GM21526 (cell line): ENCODE measurements around the gene PRM2.
"Not testable (repeated sequence)": the region's sequence is repeated elsewhere in the genome, so short reads cannot be mapped to it uniquely, and the experiment has no call there.

Experiments used
- ATAC-seq: cut with Tn5 transposase; IDR thresholded peaks from one replicate; pipeline ENCODE4 v1.9.1; 2021; ENCODE audit warnings: moderate library complexity; ENCODE audit not compliant: unreplicated experiment, low FRiP score

Gene PRM2

DNA sequence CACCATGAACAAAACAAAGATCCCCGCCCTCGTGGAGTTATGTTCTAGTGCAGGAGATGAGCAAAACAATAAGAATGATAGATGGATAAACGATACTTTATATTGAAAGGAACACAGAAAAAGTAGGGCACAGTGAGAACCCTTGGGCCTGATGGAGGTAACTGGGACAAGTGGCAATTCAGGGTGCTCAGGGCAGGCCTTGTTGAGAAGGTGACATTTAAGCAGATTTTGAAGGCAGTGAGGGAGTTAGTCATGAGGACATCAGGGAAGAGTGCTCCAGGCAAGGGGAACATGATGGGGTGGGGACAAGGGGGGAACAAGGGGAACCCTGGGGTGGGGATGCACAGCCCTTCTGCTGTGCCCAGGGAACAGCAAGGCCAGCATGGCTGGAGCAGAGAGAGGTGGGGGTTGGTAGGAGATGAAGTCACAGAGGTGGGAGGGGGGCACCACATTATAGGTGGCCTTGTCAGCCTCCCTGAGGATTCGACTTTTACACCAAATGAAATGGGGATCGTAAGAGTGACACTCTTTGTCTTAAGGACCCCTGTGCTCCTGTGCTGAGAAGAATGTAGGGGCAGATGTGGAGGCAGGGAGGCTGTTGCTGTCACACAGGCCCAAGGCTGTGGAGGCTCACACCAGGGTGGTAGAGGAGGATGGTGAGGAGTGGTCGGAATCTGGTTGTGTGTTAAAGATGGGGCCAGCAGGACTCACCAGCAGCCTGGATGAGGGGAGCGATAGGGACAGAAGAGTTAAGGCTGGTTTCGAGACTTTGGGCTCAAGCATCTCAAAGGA lies 14.0 kb upstream of the PRM2 start:
- ATAC-seq, result no peak

DNA sequence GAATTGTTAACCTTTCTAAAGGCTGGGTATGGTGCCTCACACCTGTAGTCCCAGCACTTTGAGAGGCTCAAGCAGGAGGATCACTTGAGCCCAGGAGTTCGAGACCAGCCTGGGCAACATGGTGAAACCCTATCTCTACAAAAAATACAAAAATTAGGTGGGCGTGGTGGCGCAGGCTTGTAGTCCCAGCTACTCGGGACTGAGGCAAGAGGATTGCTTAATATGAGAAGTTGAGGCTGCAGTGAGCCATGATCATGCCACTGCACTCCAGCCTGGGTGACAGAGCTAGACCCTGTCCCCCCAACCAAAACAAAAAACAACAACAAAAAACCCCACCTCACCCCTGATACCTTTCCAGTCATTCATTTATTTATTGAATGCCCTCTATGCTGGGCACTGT lies 13.4 kb upstream of the PRM2 start:
- not testable (repeated sequence) for ATAC-seq

DNA sequence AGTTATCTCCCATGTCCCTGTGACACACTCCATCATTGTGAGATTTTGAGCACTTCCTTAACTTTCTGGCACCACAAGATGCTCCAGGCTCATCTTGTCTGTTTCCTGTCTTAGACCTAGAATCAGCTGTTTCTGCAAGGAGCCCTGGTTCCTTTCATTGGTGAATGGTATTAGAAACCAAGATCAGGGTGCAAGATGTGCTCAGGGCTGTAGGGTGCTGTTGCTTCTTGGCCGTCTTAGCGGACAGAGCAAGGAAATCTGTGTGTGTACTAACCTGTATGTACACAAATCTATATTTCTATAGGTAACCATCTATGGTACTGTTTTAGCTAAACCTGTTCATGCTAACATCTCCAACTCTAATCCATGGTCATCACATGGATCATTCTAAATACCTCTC lies 12.9 kb upstream of the PRM2 start:
- no peak for ATAC-seq

DNA sequence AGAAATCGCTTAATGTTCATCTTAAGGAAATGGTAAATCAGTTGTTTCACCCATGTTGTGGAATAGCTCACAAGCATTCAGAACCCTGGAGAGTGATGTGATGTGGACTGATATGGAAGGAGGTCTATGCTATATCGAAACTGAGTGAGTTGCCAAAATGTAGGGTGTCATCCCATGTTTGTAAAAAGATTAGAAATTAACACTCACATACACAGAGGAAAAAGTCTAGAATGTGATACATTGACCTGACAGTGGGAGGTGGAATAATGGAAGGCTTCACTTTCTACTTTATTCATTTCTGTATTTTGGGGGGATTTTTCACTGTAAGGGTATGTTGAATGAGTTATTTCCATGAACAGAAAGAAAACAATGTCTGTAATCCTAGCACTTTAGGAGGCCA lies 9.6 kb upstream of the PRM2 start:
- no peak for ATAC-seq

DNA sequence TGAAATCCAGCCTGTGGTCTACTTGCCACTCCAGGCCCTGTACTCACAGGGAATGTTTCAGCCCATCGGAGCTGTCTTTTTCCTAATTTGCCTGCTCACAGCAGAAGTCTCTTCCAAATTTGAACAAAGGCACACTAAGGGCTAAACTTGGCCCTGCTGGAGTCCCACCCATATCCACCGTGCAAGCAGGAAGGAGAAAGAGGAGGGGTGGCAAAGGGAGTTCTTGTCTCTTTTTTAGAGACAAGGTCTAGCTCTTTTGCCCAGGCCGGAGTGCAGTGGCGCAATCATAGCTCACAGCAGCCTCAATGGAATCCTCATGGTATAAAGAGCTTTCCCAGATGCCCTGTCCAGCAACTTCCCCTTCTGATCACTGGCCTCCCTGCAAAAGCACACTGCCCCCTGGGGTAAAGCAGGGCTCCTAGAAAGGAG lies 7.6 kb upstream of the PRM2 start:
- no peak for ATAC-seq

DNA sequence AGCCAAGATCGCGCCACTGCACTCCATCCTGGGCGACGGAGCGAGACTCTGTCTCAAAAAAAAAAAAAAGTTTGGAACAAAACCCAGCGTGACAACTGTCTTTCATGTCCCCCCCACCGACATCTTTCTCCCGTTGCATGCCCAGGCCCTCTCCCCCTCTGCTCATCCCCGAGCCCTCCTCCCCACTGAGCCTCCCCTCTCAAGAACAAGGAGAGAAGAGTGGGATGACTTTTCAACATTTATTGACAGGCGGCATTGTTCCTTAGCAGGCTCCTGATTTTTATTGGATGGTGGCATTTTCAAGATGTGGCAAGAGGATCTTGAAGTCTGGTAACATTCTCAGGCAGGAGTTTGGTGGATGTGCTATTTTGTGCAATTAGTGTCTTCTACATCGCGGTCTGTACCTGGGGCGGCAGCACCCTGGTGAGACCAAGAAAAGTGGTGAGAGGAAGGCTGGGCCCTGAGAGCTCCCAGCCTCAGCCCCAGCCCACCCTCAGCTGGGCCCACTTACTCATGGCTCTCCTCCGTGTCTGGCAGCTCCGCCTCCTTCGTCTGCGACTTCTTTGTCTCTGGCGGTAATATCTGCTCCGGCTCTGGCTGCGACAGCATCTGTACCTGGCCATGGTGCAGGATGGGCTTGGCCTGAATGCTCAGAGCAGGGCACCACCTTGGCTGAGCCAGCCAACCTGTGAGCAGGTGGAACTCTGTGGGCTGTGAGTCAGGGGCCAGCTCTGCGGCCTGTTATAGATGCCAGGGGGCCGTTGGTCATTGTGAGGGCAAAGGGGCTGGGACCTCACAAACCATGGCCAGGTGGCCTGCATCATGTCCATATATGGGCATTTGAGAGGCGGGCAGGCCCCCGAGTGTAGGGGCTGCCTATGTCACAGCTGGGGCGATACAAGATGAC lies 4.6 kb upstream of the PRM2 start, which contains the start of gene PRM1:
Gene PRM1 (minus strand): TSS at position 715 of the 907 bp plus-strand sequence. CDS start 92 bp downstream, at position 623.
- no peak for ATAC-seq

DNA sequence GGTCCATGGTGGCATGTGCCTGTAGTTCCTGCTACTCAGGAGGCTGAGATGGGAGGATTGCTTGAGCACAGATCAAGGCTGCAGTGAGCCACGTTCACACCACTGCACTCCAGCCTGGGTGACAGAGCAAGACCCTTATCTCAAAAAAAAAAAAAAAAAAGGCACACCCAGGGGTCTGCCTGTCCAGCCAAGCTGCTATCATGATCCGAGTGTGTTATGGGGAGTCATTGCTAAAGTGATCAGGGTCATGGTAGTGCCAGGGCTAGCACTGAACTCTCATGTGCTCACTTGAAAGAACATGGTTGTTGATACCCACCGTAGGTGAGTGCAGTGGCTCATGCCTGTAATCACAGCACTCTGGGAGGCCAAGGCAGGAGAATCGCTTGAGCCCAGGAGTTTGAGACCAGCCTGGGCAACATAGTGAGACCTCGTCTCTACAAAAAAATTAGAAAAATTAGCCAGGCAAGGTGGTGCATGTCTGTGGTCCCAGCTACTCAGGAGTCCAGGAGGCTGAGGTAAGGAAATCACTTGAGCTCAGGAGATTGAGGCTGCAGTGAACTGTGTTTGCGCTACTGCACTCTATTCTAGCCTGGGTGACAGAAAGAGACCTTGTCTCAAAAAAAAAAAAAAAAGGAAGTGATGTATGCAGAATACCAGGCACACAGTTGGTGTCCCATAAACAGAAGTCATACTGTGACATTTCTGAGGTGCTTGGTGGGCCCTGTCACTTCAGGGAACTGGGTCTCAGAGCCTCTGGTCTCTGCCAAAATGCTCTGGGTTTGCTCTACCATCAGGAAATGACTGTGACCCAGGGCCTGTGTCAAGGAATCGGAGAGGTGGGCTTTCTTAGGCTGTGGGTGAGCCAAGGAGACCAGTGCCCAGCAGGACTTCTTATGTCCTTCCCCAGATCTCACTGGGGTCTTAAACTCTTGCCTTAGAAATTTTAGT lies 2.7 kb upstream of the PRM2 start:
- no peak for ATAC-seq

DNA sequence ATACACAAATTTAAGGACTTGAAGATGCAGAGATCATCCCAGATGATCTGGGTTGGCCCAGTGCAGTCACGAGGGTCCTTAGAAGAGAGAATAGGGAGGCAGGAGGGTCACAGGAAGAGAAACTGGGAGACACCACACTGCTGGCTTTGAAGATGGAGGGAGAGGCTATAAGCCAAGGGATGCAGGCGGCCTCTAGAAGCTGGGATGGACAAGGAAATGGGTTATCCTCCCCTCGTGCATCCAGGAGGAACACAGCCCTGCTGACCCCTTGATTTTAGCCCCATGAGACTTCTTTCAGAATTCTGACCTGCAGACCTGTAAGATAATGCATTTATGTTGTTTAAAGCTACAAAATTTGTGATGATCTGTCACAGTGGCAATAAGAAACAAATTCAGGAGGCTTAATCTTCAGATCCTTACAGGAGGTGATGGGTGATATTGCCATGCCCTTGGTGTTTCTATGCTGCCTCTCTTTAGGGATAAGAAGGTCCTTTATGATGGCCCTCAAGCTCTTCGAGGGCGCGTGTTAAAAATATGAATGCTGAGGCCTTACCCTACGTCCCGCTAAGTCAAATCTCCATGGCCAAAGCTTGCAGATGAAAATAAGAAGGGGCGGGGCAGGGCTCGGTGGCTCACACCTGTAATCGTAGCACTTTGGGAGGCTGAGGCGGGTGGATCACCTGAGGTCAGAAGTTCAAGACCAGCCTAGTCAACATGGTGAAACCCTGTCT lies 1.5 kb upstream of the PRM2 start:
- ATAC-seq, result no peak

DNA sequence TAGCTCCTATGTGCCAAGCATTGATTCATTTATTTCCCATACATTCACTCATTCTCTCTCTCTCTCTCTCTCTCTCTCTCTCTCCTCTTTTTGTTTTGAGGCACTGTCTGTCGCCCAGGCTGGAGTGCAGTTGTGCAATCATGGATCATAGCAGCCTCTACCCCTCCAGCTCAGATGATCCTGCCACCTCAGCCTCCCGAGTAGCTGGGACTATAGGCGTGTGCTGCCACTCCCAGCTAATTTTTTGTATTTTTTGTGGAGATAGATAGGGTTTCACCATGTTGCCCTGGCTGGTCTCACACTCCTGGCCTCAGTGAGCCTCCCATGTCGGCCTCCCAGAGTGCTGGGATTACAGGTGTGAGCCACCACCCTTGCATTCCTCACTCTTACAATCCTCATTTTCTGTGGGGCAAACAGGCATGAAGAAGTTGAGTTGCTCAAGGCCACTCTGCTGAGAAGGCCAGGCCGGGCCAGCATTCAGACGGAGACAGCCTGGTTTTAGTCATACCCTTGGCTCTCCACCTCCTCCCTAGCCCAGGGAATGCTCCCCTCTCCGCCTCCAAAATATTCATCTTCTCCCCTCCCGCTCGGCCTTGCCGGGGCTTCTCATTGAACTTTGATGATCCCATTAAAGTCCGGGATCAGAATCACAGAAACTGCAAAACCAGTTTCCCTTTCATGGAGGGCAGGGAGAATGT lies 765 bp upstream of the PRM2 start:
- no peak for ATAC-seq

DNA sequence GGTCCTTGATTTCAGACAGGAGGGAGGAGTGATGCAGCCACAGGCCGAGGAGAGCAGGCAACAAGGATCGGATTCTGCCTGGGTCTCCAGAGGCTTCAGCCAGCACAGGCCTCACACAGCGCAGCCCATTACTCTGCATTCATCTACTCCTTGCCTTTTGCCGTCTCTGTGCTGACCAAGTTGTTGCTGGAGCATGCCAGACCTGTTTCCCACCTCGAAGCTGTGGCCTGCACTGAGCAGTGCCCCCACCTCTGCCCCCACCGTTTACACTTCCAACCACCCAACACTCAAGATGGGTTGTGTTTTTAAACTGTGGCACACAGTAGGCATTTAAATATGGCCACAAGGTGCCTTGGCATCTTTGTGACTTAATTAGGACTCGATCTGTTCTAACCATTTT lies 1.3 kb downstream of the PRM2 start:
- no peak for ATAC-seq

DNA sequence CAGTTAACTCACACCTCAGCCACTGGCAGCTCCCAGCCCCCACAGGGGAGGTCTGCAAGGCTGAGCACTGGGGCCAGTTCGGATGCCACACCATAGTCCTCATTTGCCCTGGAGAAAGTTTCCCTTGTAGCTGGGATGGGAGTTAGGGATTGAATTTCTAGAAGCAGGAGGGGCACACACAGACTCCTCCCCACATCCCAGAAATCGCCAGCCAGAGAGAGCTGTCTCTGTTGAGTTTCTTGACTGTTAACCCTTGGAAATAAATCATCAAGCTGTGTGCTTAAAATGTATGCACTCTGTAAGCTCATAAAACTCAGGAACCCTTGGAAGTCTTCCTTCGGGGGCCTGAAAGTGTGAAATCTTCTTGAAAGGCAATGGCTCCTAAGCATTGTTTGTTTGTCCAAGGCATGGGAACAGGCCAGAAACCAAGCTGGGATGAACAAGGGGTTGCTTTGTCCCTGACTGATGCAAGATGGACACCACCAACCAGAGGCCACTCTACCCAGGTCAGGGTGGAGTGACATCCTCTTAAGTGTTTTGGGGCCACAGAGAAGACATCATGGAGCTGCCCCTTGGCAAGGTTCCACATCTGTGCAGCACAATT lies 2.5 kb downstream of the PRM2 start:
- no peak for ATAC-seq

DNA sequence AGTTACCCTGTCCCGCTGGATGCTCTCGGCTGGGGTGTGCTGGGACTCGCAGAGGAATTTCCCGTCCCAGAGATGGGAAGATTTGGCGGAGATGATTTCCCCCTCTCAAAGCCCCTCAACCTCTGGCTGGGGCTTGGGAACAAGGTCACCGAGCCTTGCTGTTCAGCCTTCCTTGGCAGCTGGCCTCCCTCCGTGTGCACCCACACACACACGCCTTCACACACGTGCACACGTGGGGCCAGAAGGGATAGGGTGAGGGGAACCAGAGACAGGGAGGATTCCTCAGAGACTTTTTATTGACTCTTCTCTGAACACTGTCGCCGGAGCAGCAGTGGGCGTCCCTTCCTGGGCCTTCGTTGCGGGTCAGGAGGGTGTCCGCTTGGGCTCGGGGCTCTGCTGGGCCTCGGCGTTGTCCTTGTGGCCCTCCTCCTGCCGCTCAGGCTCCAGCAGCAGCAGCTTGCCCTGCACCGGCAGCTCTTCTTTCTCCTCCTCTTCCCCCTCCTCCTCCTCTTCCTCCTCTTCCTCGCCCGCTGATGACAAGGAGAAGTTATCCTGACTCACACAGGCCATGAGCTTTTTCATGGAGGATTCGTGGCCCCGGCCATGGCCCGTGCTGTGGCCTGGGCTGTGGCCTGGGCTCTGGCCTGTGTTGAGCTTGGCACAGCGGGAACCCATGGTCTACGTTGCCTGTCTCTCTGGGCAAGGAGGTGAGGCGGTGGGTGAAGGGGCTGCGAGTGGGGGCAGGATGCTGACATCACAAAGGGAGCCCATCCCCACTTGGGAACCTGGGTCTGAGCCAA lies 3.2 kb downstream of the PRM2 start, which contains the start of gene PRM3:
Gene PRM3 (minus strand): TSS at position 709 of the 800 bp plus-strand sequence. CDS start 34 bp downstream, at position 675.
- ATAC-seq, result no peak

DNA sequence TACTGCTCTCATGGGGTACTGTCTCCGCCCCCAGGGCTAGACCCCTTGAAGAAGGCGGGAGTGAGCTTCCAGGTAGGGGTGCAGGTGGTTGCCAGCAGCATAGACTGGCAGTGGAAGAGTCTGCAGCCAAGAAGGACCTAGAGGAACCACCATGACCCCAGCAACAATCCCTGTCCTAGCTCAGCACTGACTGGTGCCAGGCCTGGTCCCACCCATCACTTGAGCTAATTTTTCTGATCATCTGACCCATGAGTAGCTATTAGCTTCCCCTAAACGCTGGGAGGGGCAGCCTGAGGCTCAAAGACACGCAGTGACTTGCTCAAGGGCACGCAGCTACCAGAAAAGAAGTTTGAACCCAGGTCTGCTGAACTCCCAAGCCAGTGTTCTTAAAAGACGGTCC lies 3.8 kb downstream of the PRM2 start:
- ATAC-seq, result no peak

DNA sequence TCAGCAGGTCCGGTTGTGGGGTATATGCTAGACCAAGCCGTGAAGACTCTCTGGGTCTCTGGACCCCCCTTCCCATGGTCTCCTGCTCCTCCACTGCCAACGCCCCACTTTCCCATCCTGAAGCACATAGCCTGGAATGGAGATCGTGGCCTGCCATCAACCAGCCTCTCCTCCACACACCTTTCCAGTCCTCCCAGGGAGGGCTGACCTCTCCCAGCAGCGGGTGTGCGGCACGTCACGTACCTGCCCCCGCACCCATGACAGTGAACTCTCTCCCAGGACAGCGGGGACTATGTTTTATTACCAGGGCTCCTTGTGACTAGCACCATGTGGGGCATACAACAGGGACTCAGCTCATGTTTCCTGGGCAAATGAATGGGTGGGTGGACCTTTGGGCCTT lies 4.7 kb downstream of the PRM2 start:
- ATAC-seq, result no peak

DNA sequence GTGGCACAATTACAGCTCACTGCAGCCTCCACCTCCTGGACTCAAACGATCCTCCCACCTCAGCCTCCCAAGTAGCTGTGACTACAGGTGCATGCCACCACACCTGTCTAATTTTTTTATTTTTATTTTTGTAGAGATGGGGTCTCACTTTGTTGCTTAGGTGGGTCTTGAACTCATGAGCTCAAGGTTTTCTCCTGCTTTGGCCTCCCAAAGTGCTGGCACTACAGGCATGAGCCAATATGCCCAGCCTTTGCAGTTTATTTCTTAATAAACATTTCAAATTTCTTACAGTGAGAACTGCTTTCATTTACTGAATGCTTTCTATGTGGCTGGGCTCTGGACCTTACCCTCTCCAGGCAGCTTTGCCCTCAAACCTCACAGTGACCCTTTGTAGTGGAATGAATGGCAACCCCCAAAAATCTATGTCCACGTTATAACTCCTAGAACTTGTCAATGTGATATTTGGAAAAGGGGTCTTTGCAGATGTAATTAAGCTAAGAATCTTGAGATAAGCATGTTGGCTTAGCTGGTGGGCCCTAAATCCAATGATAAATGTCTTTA lies 5.6 kb downstream of the PRM2 start:
- no peak for ATAC-seq

DNA sequence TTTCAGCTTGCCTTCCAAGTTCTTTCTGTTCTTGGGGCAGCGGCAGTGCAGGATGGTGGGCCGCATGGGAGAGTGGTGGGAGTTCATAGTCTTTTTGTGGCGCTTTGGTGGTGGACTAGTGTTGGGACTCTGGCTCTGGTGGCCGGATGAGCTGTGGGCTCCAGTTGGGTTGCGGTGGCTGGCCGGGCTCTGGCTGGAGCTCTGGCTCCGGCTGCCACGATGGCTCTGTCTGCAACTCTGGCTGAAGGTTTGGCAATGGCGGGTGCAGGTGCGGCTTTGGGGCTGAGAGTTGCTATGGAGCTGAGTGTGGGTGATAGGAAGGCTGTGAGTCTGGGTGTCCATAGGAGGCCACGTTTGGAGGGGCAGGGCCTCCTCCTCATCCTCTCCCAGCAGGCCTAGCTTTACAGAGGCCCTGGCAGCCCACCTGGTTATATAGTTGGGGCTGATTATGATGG lies 7.3 kb downstream of the PRM2 start, which contains the start of gene TNP2:
Gene TNP2 (minus strand): TSS at position 405 of the 455 bp plus-strand sequence. CDS start 63 bp downstream, at position 342.
- no peak for ATAC-seq

DNA sequence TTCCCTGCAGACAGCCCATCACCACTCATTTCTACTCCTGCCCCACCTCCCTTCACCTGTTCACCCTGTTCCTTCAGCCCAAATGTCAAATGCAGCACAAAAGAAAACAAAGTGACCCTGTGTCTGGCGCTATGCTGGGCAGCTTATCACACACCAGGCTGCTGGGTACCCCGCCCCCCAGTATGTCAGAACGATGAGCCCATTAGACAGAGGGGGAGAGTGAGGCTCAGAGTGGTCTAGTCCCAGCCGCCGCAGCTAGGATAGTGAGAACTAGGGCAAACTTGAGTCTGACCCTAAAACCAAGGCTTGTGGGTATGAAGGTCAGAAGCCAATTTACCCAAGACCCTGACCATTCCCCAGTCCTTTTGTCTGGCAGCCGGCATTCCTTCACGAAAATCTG lies 11.2 kb downstream of the PRM2 start:
- no peak for ATAC-seq
